BLaER1 treated with 17β-estradiol and CSF1 and Interleukin-3, amounts not matched to agents 10 nM and 100 nM (cell line): ENCODE measurements around the gene APOBEC3C.
"Not testable (repeated sequence)": the region's sequence is repeated elsewhere in the genome, so short reads cannot be mapped to it uniquely, and the experiment has no call there.

Experiments used
- H3K27ac ChIP-seq, 11 experiments: shearing (Covaris generic); formaldehyde crosslinking; 2 replicates each; pipeline ENCODE4 v1.8.1; 2022
- H3K27me3 ChIP-seq, 11 experiments: shearing (Covaris generic); formaldehyde crosslinking; 2 replicates each; pipeline ENCODE4 v1.8.1; 2022
- H3K36me3 ChIP-seq, 11 experiments: shearing (Covaris generic); formaldehyde crosslinking; 2 replicates each; pipeline ENCODE4 v1.8.1; 2022
- H3K4me1 ChIP-seq, 10 experiments: shearing (Covaris generic); formaldehyde crosslinking; 2 replicates each; pipeline ENCODE4 v1.8.1; 2022
- H3K4me2 ChIP-seq, 11 experiments: shearing (Covaris generic); formaldehyde crosslinking; 2 replicates each; pipeline ENCODE4 v1.8.1; 2022
- H3K4me3 ChIP-seq, 10 experiments: shearing (Covaris generic); formaldehyde crosslinking; 2 replicates each; pipeline ENCODE4 v1.8.1; 2022
- H3K9ac ChIP-seq, 11 experiments: shearing (Covaris generic); formaldehyde crosslinking; 2 replicates each; pipeline ENCODE4 v1.8.1; 2022
- H3K9me3 ChIP-seq, 11 experiments: shearing (Covaris generic); formaldehyde crosslinking; replicated peaks in 1 of 11; 2 replicates each; pipeline ENCODE4 v1.8.1; 2022
- H4K20me1 ChIP-seq, 11 experiments: shearing (Covaris generic); formaldehyde crosslinking; 2 replicates each; pipeline ENCODE4 v1.8.1; 2022
- Cebpa-rat ChIP-seq, 11 experiments: shearing (Covaris generic); IDR thresholded peaks; 2 replicates each; pipeline ENCODE4 v1.8.1; 2022

APOBEC3C gene

DNA sequence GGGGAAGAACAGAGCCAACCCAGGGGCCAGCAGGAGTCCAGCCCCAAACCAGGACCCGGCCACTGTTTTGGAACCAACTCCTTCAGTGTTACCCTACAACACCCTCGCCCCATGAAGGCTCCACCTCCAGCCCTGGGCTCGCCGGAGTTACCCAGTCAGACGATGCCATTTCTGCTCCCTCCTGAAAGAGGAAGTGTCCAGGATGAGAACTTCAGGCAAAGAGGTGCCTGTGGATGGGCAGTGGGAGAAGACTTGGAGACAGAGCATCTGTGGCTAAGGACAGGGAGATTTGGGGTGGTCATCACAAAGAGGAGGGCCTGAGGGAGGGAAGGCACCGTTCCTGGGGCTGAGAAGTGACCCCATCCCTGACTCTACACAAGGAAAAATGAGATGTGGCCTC is 18.0 kb upstream of the APOBEC3C start:
- peaks cover 4 to 19% (median 10%) of the 10 kb centered on the region in 11 experiments; a peak in 16 of 22 replicates for H3K9me3 ChIP-seq
- H3K27ac ChIP-seq = no peak overlapping the region
- H3K4me3 ChIP-seq = no peak overlapping the region
- H4K20me1 ChIP-seq = no peaks in the 10 kb centered on the region
- no peaks in the 10 kb centered on the region for H3K27me3 ChIP-seq
- peaks cover 0 to 14% (median 11%) of the 10 kb centered on the region in 10 experiments; a peak in 15 of 20 replicates for H3K4me1 ChIP-seq
- H3K4me2 ChIP-seq = no peak overlapping the region
- H3K36me3 ChIP-seq = no peaks in the 10 kb centered on the region
- H3K9ac ChIP-seq = no peak overlapping the region
- no peak for TF ChIP-seq Cebpa-rat (IDR thresholded peaks at IDR 0.05)

- TF ChIP-seq Cebpa-rat (IDR thresholded peaks at IDR 0.05) = no peak
- no peaks in the 10 kb centered on the region for H4K20me1 ChIP-seq
- H3K4me3 ChIP-seq = no peak overlapping the region
- H3K27me3 ChIP-seq = no peaks in the 10 kb centered on the region
- peaks cover under 1 to 17% (median 12%) of the 10 kb centered on the region in 10 experiments; a peak in 16 of 20 replicates for H3K4me1 ChIP-seq
- H3K36me3 ChIP-seq = no peaks in the 10 kb centered on the region
- peaks cover 4 to 19% (median 10%) of the 10 kb centered on the region in 11 experiments; a peak in 16 of 22 replicates for H3K9me3 ChIP-seq
- H3K4me2 ChIP-seq = no peak overlapping the region
- no peak overlapping the region for H3K9ac ChIP-seq
- H3K27ac ChIP-seq = no peak overlapping the region
These were observed 16.5 kb upstream of the APOBEC3C start for GRCh38 chr22:38997518-38997917.

DNA sequence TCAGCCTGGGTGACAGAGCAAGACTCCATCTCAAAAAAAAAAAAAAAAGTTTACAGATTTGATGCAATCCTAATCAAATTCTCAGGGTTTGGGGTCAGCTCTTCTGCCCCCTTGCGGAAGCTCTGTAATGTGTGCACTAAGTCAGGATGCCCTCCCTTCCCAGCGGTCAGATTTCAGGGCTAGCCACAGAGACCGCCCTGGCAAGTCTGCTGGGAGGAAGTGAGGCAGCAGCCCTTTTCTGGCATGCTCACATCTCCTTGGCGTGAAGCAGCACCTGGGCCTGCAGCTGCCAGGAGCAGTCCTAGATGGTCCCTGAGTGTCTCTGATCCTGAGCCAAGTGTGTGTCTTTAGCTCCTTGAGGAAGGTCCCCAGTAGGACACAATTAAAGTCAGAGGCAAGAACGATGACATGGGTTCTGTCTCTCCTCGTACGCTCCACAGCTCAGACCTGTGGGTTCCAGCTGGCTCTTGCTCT is 10.9 kb upstream of the APOBEC3C start:
- Histone ChIP-seq H3K9ac (peak overlapping the region in 2 of 11 experiments; percentile 9 to 10; a peak in 2 of 22 replicates), H4K20me1 (no peaks in the 10 kb centered on the region), H3K4me2 (peak overlapping the region; percentile 10 to 71 (median 47)), H3K4me3 (no peak overlapping the region), H3K4me1 (peaks cover 9 to 18% (median 17%) of the 10 kb centered on the region in 10 experiments), H3K27me3 (no peaks in the 10 kb centered on the region), H3K36me3 (no peaks in the 10 kb centered on the region), H3K27ac (peak overlapping the region in 3 of 11 experiments; percentile 14 to 54 (median 34); a peak in 4 of 22 replicates), H3K9me3 (peaks cover 0 to 14% (median 3%) of the 10 kb centered on the region in 11 experiments; a peak in 15 of 22 replicates)
- 0 out of 22 replicates have a peak, but pooled peaks of 1 of the 11 experiments have one; percentile 31 for TF ChIP-seq Cebpa-rat (IDR thresholded peaks at IDR 0.05)

- no peaks in the 10 kb centered on the region for H3K36me3 ChIP-seq
- H3K4me2 ChIP-seq = no peak overlapping the region
- no peaks in the 10 kb centered on the region for H3K27me3 ChIP-seq
- H3K9ac ChIP-seq = no peak overlapping the region
- H3K4me3 ChIP-seq = no peak overlapping the region
- no peaks in the 10 kb centered on the region for H3K9me3 ChIP-seq
- no peaks in the 10 kb centered on the region for H4K20me1 ChIP-seq
- TF ChIP-seq Cebpa-rat (IDR thresholded peaks at IDR 0.05) = no peak
- no peak overlapping the region for H3K27ac ChIP-seq
- H3K4me1 ChIP-seq = peaks cover 9 to 28% (median 24%) of the 10 kb centered on the region in 10 experiments
These were observed 6.9 kb upstream of the APOBEC3C start for GRCh38 chr22:39007177-39007576.

- H3K4me1 ChIP-seq = peaks cover 4 to 26% (median 19%) of the 10 kb centered on the region in 10 experiments
- H3K36me3 ChIP-seq, H3K27ac ChIP-seq, H3K9ac ChIP-seq, H3K27me3 ChIP-seq, H4K20me1 ChIP-seq, H3K4me3 ChIP-seq, H3K9me3 ChIP-seq: not testable (repeated sequence)
- 0 out of 22 replicates have a peak overlapping the region, but pooled peaks of 1 of the 11 experiments have one; percentile 3 for H3K4me2 ChIP-seq
These were observed 5.7 kb upstream of the APOBEC3C start for GRCh38 chr22:39008271-39008850.

- H3K4me2 ChIP-seq = peak overlapping the region in 8 of 11 experiments; percentile 18 to 67 (median 41); a peak in 15 of 22 replicates
These were observed 3.1 kb upstream of the APOBEC3C start for GRCh38 chr22:39010946-39011345.

DNA sequence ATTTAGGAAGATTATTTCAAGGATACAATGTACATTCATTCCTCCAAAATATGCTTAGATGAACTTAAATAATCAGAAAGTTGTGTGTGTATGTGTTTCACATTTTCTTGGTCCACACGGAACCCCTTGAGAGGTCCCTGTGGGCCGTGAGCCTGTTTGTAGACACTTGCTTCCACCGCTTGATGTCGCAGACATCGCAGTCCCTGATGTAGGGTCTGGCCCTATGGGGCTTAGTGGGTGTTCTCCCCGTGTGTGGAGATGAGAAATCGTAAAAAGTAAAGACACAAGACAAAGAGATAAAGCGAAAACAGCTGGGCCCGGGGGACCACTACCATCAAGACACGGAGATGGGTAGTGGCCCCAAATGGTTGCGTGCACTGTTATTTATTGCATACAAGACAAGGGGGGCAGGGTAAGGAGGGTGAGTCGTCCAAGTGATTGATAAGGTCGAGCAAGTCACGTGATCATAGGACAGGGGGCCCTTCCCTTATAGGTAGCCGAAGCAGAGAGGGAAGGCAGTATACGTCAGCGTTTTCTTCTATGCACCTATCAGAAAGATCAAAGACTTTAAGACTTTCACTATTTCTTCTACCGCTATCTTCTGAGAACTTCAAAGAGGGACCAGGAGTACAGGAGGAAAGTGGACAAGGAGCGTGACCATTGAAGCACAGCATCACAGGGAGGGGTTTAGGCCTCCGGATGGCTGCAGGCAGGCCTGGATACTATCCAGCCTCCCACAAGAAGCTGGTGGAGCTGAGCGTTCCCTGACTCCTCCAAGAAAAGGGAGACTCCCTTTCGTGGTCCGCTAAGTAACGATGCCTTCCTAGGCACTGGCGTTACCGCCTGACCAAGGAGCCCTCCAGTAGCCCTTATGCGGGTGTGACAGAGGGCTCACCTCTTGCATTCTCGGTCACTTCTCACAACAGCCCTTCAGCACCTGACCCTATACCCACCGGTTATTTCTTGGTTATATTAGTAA is 1.2 kb upstream of the APOBEC3C start:
- H3K27ac ChIP-seq = peak overlapping the region in 2 of 11 experiments; percentile 62 to 71; a peak in 3 of 22 replicates
- peaks cover 0 to 6% (median under 1%) of the 10 kb centered on the region in 11 experiments; a peak in 6 of 22 replicates for H3K36me3 ChIP-seq
- no peak overlapping the region for H3K4me3 ChIP-seq
- H4K20me1 ChIP-seq = no peaks in the 10 kb centered on the region; a peak in 1 of 22 replicates
- H3K27me3 ChIP-seq = no peaks in the 10 kb centered on the region
- peak overlapping the region in 2 of 11 experiments; percentile 82 to 84; a peak in 3 of 22 replicates for H3K9ac ChIP-seq
- peaks cover 21 to 42% (median 34%) of the 10 kb centered on the region in 10 experiments for H3K4me1 ChIP-seq
- peak overlapping the region in 9 of 11 experiments; percentile 77 to 96 (median 89); a peak in 17 of 22 replicates for H3K4me2 ChIP-seq
- no peaks in the 10 kb centered on the region for H3K9me3 ChIP-seq
- no peak for TF ChIP-seq Cebpa-rat (IDR thresholded peaks at IDR 0.05)

More at GRCh38 chr22:39010946-39011345, 3.1 kb upstream of the APOBEC3C start:
- Histone ChIP-seq H3K27me3 (no peaks in the 10 kb centered on the region), H3K9ac (no peak overlapping the region), H3K27ac (no peak overlapping the region), H3K4me1 (peaks cover 19 to 41% (median 33%) of the 10 kb centered on the region in 10 experiments), H4K20me1 (no peaks in the 10 kb centered on the region), H3K4me3 (no peak overlapping the region), H3K9me3 (no peaks in the 10 kb centered on the region), H3K36me3 (no peaks in the 10 kb centered on the region)
- TF ChIP-seq Cebpa-rat (IDR thresholded peaks at IDR 0.05) = no peak

DNA sequence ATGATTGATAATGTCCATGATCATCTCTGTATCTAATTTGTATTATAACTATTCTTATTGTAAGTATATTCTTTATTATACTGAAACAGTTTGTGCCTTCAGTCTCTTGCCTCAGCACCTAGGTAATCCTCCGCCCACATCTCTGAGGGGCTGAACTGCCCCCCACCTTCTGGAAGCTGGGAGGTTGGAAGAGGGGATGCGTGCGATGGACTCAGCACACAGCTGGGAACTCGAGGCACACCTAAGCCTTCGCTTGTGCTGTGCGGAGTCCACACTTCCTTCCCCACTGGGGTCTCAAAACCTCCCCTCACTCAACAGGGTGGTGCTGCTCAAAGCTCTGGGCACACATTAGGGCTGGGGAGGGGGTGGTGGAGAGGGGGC is 506 bp upstream of the APOBEC3C start:
- Histone ChIP-seq H3K9ac (peak overlapping the region; percentile 69 to 84 (median 79)), H3K27ac (peak overlapping the region; percentile 38 to 86 (median 72); a peak in 20 of 22 replicates), H3K4me1 (peaks cover 24 to 46% (median 34%) of the 10 kb centered on the region in 10 experiments), H3K36me3 (peaks cover 0 to 14% (median 6%) of the 10 kb centered on the region in 11 experiments; a peak in 9 of 22 replicates), H3K4me2 (peak overlapping the region; percentile 77 to 96 (median 89)), H3K4me3 (peak overlapping the region; percentile 58 to 74 (median 64))
- not testable (repeated sequence) for H4K20me1 ChIP-seq, H3K27me3 ChIP-seq, H3K9me3 ChIP-seq

- not testable (repeated sequence) for H4K20me1 ChIP-seq, H3K9me3 ChIP-seq, H3K27me3 ChIP-seq
- Histone ChIP-seq H3K4me3 (peak overlapping the region; percentile 58 to 74 (median 64)), H3K9ac (peak overlapping the region; percentile 69 to 84 (median 79)), H3K4me1 (peaks cover 27 to 53% (median 40%) of the 10 kb centered on the region in 10 experiments), H3K4me2 (peak overlapping the region; percentile 77 to 96 (median 89)), H3K36me3 (peaks cover 0 to 20% (median 7%) of the 10 kb centered on the region in 11 experiments; a peak in 9 of 22 replicates), H3K27ac (peak overlapping the region; percentile 38 to 86 (median 72))
These were observed 665 bp downstream of the APOBEC3C start for GRCh38 chr22:39014723-39015121.
